HG02759 (cell line): ENCODE results near the gene SLTM.
"Not testable (repeated sequence)": the region's sequence is repeated elsewhere in the genome, so short reads cannot be mapped to it uniquely, and the experiment has no call there.

Experiments used
- ATAC-seq: cut with Tn5 transposase; IDR thresholded peaks from one replicate; pipeline ENCODE4 v1.9.1; 2021; ENCODE audit warnings: mild to moderate bottlenecking, moderate library complexity; ENCODE audit not compliant: unreplicated experiment

The SLTM gene

DNA sequence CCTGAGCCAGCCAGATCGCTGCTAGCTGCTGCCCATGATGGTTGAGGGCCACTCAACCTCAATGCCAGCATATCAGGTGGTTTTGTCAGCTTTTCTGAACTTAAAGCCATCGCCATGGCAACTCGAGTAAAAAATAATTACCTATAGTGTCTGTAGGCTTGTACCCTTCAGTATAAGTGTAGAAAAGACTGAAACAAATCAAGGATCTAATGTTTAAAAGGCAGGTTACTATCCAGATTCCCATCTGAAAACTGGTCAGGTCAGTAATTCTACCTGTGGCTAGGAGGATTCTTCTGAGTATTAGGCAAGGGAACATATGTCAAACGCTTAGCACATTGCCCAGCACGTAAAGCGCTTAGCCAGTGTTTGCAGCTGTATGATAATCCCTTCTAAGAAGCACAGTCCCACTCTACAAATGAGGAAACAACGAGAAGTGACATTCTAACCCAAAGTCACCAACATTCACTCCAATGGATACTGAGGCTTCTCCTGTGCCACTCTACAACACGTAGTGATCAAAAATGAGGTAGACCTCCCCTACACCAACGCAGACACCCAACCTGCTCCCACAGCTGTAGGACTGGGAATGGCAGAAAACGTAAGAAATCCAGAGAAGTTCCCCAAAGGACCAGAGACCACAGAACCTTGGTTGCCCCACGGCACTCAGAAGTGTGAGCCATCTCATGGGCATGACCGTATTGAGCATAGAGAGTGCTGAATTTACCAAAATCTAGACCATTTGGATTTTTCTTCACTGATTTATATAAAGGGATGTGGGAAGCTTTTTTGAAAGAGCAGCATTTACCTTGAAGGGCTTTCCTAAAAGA is 55.3 kb downstream of the SLTM start:
- ATAC-seq, result no peak

DNA sequence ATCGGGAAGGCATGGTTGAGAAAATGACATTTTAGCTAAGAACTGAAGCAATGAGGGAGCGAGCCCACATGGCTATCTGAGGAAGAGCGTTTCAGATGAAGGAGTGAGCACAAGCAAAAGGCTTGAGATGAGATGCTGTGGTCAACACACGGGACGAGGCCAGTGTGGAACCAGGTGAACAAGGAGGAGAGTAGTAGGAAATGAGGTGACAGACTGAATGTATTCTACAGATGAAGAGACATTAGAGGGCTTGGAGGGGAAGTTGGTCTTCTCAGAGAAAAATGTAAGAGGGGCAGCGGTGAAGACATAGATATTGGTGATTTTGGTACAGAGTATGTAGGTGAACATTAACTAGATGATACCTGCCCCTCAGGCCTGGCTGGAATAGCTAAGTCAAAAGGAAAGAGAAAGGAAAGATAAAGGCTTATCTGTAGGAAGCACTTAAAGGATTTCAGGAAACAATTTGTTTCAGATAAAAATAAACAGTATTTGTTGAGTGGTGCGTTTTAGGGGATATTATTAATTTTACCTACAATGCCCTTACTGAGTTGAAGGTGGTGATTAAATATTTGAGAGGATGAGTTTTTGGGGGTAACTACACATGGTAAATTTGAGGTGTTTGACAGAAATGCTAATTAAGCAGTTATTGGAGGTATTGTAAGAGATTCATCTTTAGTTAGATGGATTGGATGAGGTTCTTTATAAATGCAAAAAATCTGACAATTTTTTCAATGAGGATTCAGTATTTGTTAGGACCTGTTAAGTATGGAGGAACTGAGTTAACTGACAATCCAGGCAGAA is 57.0 kb downstream of the SLTM start:
- no peak for ATAC-seq

DNA sequence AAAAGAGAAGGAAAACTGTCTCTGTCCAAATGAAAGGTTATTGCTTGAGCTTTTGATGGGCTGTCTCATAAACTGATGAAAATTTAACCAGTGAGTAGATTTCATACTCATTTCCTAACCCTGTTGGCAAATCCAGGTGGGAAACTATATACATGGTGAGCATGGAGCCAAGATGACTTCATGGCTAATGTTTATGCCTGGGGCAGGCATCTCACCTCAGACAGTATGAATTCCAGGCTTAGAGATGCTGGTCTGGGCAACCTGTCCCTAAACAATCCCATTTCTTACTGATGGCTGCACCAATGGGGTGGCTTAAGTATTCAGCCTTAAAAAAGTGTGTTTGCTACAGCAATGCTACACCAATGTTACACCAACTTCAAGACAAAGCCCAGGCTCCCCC is 58.1 kb downstream of the SLTM start:
- ATAC-seq, result no peak

DNA sequence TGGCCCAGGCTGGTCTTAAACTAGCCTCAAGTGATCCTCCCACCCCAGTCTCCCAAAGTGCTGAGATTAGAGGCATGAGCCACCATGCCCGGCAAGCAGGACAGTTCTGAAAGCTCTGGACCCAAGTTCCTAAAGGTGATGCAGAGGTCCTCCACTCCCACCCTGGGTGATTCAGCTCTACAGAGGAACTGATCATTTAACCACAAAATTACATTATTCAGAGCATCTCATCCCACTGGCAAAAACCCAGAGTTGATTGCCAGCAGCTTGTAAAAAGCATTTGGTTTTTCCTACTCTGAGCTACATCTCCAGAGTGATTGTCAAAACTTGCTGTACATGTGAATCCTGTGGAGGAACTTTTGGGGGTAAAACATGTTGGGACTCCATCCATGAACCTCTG is 60.2 kb downstream of the SLTM start:
- no peak for ATAC-seq

DNA sequence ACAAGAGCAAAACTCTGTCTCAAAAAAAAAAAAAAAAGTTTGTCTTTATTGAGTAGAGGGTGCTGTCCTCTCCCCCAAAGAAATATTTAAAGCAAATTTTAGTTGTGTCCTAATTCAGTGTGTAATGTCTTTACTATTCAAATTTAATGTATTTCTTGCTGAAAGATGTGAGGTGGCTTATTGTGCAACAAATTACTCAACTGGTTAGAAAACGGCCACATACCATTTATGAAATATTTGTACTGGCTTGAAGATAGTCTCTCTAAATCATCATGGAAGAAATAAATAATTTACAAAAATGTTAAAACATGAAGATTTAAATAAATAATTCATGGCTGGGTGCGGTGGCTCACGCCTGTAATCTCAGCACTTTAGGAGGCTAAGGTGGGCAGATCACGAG is 63.0 kb downstream of the SLTM start:
- no peak for ATAC-seq

DNA sequence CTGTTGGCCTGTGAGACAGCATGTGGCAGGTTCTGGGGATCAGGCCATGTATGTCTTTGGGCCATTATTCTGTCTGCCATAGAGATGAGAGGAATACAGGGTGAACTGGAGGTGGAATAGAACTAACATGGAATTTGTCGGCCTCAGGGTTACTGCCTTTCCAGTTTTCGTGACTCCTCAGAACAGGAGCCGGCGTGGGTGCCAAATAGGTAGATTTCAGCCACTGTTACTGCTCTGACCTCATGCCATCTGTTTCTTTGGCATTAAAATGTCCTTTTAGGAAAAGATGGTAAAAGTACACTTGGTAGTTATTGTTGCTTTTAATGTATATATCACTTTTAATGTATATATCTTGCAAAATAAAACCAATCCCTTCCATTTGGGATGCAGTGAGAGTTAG is 65.6 kb downstream of the SLTM start:
- ATAC-seq, result no peak

DNA sequence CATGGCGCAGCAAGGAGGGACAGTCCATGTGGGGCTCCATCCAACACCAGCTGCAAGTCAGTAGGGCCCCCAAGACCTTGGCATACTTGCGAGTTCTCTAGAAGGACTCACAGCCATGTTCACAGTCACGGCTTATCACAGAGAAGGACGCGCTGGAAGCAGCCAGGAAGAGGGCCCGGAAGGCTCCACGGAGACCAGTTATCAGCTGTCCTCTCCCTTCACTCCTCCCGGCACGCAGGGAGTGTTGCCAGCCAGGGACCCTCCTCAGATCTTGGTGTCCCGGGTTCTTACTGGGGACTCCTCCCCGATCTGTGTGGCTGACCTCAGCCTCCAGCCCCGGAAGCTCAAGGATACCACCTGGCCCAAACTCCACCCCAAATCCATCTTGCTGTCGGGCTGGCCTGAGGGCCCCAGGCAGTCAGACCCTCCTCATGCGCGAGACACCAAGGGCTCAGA is 68.0 kb downstream of the SLTM start:
- ATAC-seq, result no peak

DNA sequence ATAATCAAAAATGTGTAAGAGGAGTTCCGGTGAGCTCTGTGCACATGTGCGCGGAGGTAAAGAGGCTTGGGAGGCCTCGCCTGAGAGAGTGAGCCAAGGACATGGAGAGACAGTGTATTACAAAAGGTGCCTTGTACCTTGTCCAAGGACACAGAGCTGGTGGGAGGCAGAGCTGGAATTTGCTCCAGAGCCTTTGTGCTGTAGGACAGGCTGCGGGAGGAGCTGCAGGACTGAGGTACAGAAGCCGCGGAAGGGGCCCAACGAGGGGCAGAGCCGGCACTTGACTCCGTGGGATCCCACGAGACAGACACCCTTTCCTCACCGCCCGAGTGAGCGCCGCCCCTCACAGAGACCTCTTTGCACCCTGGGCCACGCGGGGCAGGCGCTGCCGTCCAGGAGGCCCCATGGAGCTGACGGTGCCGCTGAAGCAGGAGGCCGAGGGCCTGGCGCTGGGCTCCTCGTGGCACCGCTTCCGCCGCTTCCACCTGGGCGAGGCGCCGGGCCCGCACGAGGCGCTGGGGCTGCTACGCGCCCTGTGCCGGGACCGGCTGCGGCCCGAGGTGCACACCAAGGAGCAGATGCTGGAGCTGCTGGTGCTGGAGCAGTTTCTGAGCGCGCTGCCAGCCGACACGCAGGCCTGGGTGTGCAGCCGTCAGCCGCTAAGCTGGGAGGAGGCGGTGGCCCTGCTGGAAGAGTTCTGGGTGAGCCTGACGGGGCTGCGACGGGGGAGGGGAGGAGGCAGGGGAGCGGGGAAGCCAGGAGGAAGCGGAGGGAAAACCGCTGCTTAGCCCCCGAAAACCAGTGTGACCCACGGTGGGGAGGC is 68.7 kb downstream of the SLTM start:
- no peak for ATAC-seq

DNA sequence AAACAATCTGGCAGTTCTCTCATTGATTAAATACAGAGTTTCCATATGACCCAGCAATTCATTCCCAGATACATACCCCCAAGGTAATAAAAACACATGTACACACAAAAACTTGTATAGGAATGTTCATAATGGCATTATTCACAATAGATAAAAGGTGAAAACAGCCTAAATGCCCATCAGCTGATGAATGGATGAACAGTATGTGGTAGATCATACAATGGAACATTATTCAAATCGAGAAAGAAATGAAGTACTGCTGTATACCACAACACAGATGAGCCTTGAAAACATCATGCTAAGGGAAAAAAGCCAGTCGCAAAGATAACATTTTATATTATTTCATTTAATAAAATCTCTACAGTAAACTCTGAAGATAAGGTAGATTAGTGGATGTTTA is 71.2 kb downstream of the SLTM start:
- no peak for ATAC-seq

DNA sequence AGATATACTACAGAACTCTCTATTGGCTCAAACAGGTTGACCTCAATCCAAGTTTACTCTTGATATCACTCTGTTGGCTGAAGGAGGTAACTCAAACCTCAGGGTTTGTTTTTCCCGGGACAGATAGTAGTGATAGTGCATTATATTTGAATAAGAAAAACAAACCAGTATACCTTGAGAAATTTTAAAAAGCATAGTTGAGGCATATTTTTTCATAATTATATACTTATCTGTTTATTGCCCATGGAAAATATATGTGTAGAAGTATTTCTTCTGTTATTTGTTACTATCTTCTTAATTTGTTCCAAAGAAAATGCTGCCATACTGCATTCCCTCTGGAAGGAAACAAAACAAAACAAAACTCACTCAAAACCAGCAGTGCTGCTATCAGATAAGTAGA is 76.9 kb downstream of the SLTM start:
- ATAC-seq, result not testable (repeated sequence)

DNA sequence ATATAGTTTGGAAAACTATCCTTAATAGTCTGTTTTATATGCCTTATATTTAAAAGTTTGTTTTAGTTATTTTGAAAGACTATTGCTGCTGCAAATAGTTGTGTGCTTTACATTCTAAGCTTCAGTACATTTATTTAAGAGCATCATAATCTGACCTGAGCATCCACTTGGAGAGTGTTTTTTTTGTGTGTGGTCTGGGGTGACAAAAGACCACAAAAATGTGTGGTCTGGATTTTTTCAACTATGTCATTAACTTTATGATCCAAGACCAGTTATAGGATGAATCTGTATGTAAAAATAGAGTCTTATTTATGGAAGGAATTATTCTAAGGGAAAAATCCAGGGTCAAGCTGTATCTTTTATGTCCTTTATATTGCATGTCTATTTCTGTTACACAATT is 77.4 kb downstream of the SLTM start:
- ATAC-seq, result no peak

DNA sequence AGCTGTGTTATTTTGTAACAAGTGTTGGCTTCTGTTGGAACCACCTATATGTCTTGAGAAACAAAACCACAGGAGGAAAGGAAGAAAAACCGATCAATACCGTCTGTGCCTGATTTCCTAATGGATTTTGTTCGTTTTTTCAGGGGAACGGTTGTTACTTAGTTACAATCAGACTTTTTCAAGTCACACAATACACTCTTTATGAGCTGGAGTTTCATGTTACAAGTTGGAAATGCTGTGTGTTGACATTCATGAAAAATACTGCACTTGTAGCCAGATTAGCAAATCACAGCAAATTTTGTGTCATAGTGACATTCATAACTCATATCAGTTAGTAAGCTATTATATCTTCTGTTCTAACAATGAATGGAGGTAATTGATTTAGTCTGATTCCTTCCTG is 78.9 kb downstream of the SLTM start:
- no peak for ATAC-seq

DNA sequence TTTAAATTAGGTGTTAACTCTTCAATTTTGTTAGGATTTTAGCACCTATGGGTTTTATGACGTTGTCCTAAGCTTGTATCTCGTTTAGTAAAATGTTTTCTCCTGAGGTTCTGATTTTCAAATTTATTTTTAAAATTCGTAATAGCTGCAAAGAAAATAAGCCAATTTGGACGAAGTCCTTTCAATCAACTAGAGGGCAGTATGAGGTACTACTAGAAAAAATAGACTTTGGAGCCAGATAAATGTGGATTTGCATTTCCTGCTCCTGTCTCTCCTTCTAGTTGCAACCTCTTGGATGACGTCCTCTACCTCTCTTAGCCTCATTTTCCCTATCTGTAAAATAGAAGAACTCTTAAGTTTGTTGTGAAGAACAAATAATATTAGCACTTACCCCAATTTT is 81.1 kb downstream of the SLTM start:
- no peak for ATAC-seq

DNA sequence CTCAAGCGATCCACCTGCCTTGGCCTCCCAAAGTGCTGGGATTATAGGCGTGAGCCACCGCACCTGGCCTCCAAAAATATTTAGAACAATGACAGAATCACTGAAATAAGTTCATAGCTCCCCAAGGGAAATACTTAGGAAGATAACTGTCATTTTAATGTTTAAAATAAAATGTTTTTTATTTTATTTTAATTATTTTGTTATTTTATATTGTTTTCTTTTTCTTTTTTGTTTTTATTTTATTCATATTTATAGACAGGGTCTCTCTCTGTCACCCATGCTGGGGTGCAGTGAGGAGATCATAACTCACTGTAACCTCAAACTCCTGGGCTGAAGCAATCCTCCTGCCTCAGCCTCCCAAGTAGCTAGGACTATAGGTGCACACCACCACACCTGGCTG is 82.3 kb downstream of the SLTM start:
- ATAC-seq, result not testable (repeated sequence)

DNA sequence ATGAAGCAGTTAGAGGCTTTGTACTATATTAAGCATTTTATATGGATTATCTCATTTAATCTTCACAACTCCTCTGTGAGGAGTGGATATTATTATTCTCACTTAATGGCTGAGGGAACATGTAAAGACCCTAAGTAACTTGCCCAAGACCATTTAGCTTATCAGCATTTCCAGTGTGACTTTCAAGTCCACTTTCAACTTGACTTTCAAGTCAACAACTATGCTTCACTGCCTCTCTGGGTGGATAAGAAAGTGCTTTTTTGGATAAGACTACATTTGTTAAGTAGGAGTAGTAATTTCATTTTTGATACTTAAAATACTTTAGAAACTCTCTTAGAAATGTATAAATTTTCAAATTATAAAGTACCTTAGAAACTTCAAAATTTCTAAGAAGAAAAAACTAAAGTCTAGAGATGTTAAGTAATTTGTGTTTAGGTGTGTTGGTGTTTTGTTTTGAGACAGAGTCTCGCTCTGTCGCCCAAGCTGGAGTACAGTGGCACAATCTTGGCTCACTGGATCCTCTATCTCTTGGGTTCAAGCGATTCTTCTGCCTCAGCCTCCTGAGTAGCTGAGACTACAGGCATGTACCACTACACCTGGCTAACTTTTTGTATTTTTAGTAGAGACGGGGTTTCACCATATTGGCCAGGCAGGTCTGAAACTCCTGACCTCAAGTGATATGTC is 90.6 kb downstream of the SLTM start:
- ATAC-seq, result no peak

DNA sequence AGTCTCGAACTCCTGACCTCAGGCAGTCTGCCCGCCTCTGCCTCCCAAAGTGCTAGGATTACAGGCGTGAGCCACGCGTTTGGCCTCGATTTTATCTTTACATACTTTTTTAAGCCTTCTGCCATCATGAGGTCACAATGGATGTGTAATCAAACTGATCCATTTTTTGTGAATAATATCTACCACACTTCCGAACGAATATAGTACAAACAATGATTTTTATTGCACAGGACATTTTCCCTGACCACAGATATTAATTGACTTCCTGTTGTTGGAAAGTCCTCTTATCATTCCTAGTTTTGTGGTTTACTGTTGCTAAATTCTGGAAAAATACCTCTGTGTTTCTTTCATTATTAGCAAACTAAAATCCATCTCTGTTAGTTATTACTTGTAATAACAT is 93.4 kb downstream of the SLTM start:
- no peak for ATAC-seq

DNA sequence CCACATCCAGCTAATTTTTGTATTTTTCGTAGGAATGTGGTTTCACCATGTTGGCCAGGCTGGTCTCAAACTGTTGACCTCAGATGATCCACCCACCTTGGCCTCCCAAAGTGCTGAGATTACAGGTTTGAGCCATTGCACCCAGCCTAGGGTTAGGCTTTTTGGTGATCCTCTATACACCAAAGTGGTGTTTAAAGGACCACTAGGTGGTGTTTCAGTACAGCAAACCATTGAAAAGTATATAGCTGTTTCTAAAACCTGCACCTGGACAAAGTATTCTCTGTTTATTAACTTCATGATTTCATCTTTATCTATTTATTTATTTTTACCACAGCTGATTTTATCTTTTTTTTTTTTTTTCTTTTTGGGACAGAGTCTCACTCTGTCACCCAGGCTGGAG is 94.0 kb downstream of the SLTM start:
- ATAC-seq, result no peak

DNA sequence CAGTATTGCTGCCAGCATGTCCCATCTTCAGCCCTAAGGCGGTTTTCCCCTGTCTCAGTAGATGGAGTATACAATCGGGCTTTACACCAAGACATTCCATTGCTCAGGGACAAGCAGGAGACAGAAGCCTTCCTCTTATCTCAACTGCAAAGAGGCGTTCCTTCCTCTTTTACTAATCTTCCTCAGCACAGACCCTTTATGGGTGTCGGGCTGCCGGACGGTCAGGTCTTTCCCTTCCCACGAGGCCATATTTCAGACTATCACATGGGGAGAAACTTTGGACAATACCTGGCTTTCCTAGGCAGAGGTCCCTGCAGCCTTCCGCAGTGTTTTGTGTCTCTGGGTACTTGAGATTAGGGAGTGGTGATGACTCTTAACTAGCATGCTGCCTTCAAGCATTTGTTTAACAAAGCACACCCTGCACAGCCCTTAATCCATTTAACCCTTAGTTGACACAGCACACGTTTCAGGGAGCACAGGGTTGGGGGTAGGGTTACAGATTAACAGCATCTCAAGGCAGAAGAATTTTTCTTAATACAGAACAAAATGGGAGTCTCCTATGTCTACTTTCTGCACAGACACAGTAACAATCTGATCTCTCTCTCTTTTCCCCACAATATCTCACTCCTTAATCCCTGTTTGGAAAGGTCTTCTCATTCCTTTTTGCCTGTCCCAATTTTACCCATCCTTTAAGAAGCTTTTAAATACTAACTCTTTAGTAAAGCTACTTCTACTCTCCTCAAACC is 99.6 kb downstream of the SLTM start:
- ATAC-seq, result not testable (repeated sequence)

DNA sequence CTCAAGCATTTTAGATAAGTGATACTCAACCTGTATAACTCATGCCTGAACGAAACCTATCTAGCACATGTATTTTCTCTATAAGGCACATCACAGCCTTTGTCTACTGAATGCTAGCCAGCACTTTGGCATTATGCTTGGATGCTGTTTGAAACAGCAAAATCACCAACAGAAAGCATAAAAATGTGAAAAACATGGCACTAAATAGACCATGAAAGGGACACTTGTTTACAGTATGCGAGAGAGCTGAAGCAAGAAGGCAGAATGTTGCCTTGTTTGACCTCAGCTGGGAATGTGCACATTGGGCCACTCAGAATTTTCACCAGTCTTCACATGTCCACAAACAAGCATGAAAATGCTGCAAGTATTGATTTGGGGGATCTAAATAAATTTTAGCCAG is 102.9 kb downstream of the SLTM start:
- ATAC-seq, result no peak
